Spleen (tissue), 11 donors: ENCODE results near the gene CRIP1. TPM values are rescaled to one million over a fixed set of nuclear protein-coding genes. Genes with fewer than 3 reads are reported as not detected.

ENCODE experiments used
- DNase-seq: peaks from one replicate; pipeline ENCODE4 v3.0.0-alpha.2; 2020
- H3K27ac ChIP-seq, 8 donors: fragments of 200-600 bp; sonication (generic) in 7 of 8; 1 replicate in 4 of 8; 2 replicates in 4 of 8; pipeline versions ENCODE4 v1.5.0 to v1.8.0; 2016 to 2021; ENCODE audit warnings: inconsistent platforms in 4 of 8, mild to moderate bottlenecking in 4 of 8, moderate library complexity in 1 of 8
- H3K27me3 ChIP-seq, 7 donors: fragments of 200-600 bp; sonication (generic) in 6 of 7; replicated peaks in 1 of 7; 1 replicate in 4 of 7; 2 replicates in 3 of 7; pipeline versions ENCODE4 v1.5.0 to v1.8.0; 2016 to 2021; ENCODE audit warnings: inconsistent platforms in 3 of 7, mild to moderate bottlenecking in 1 of 7
- H3K36me3 ChIP-seq, 6 donors: fragments of 200-600 bp; sonication (generic) in 5 of 6; 1 replicate in 4 of 6; 2 replicates in 2 of 6; pipeline versions ENCODE4 v1.5.0 to v1.8.0; 2016 to 2021; ENCODE audit warnings: inconsistent platforms in 2 of 6
- H3K4me1 ChIP-seq, 6 donors: fragments of 200-600 bp; sonication (generic) in 5 of 6; 1 replicate in 3 of 6; 2 replicates in 3 of 6; pipeline versions ENCODE4 v1.5.0 to v1.8.0; 2016 to 2021; ENCODE audit warnings: inconsistent platforms in 3 of 6
- H3K4me3 ChIP-seq, 8 donors: fragments of 200-600 bp; sonication (generic) in 7 of 8; 1 replicate in 4 of 8; 2 replicates in 4 of 8; pipeline versions ENCODE4 v1.5.0 to v1.8.0; 2016 to 2021; ENCODE audit warnings: inconsistent platforms in 4 of 8, mild to moderate bottlenecking in 4 of 8, moderate library complexity in 2 of 8
- H3K9me3 ChIP-seq, 8 donors: fragments of 200-600 bp; sonication (generic) in 7 of 8; 1 replicate in 4 of 8; 2 replicates in 4 of 8; pipeline versions ENCODE4 v1.5.0 to v1.8.0; 2016 to 2021; ENCODE audit warnings: inconsistent platforms in 4 of 8
- CTCF ChIP-seq, 11 experiments: fragments of 200-600 bp in 7 of 11; fragments of 450-650 bp in 4 of 11; sonication (generic) in 4 of 11; IDR thresholded peaks in 8 of 11; conservative IDR thresholded peaks in 3 of 11; 1 replicate in 7 of 11; 2 replicates in 4 of 11; pipeline versions ENCODE4 v1.4.0 to v1.8.0; 2016 to 2021; ENCODE audit warnings: antibody characterized with exemption in 11 of 11, inconsistent platforms in 4 of 11, mild to moderate bottlenecking in 1 of 11
- POLR2A ChIP-seq, 3 donors: fragments of 450-650 bp; IDR thresholded peaks; one replicate each; pipeline ENCODE4 v1.5.1; 2017; ENCODE audit warnings: antibody characterized with exemption in 3 of 3, mild to moderate bottlenecking in 1 of 3
- POLR2AphosphoS5 ChIP-seq, 3 donors: sonication (generic); formaldehyde crosslinking; IDR thresholded peaks; one replicate each; pipeline ENCODE4 v1.5.1; 2017; ENCODE audit warnings: antibody characterized with exemption in 3 of 3
- WGBS, 5 donors: extraction: QIAGEN DNeasy Blood & Tissue Kit in 3 of 5; methylation state at CpG; one replicate each; pipeline versions ENCODE4 v1.1.5 to v1.1.7; 2013 to 2018; 5-methylcytosine and 5-hydroxymethylcytosine counted together
- intact Hi-C: fragments of 100-400 bp; cut with DNase I; formaldehyde crosslinking; loops from one replicate; pipeline ENCODE4 v1.15.0; 2023; ENCODE audit warnings: low total_unique reads
- polyA plus RNA-seq, 3 donors: library from polyadenylated mRNA; stranded (reverse); fragments of 200-250 nt; gene quantifications; one replicate each; pipeline ENCODE4 v1.2.1, GENCODE V29; 2013
- total RNA-seq, 7 donors: library from RNA; depleted of rRNA in 3 of 7; stranded (reverse); fragments of >200 nt in 3 of 7; fragmentation: NEBNext Ultra II Directional in 4 of 7; extraction: Animal tissue kit (Norgen Biotek cat#: 25700) in 4 of 7; gene quantifications; one replicate each; pipeline versions ENCODE4 v1.1.0 to v1.2.1, GENCODE V29; 2016 to 2021
- donor health status: healthy with polysubstance abuse.
- donor health status: DM: no; HTN: no; CAD: no; lungs with moderate emphysema.
- donor health status: DM: no; HTN: no; CAD: no.
- donor health status: Bipolar disorder and iron deficiency.
- donor health status: healthy.
- donor health status: DM: no; HTN: no; CAD: no.
- donor health status: DM: yes; HTN: yes; CAD: no.

Gene CRIP1
- total and polyA plus RNA-seq, 10 donors, result 20.5 to 349 (median 65.3) TPM

- intact Hi-C loops, result no loop called here
- no peak for DNase-seq
- Histone ChIP-seq H3K4me1 (peaks cover 32 to 95% (median 77%) of the 10 kb centered on the region in 6 donors), H3K27me3 (peaks cover 0 to 85% (median 44%) of the 10 kb centered on the region in 7 donors), H3K27ac (peak overlapping the region; percentile 72 to 95 (median 89)), H3K36me3 (peaks cover 0 to 21% (median 5%) of the 10 kb centered on the region in 6 donors), H3K9me3 (no peaks in the 10 kb centered on the region), H3K4me3 (peak overlapping the region in 7 of 8 donors; percentile 66 to 89 (median 77))
- no peak for TF ChIP-seq POLR2A (IDR thresholded peaks at IDR 0.05)
- no peak for TF ChIP-seq CTCF (IDR thresholded peaks at IDR 0.05 in 8 of 11, conservative IDR thresholded peaks at IDR 0.05 in 3 of 11)
- TF ChIP-seq POLR2AphosphoS5 (IDR thresholded peaks at IDR 0.05), result no peak
- WGBS, 5 donors, result 39 to 63% (median 52%) methylated on average over 13 to 16 of the region's 16 CpGs
These were observed 9.6 kb upstream of the CRIP1 start for GRCh38 chr14:105476831-105477659.

- peak overlapping the region in 4 of 8 donors; percentile 8 to 89 (median 43) for H3K4me3 ChIP-seq
- H3K9me3 ChIP-seq, result no peaks in the 10 kb centered on the region
- DNase-seq, result peak; percentile 88
- WGBS, 5 donors, result 7 to 40% (median 34%) methylated on average over 29 to 56 of the region's 56 CpGs
- TF ChIP-seq POLR2A (IDR thresholded peaks at IDR 0.05) (no peak), POLR2AphosphoS5 (IDR thresholded peaks at IDR 0.05) (no peak), CTCF (IDR thresholded peaks at IDR 0.05 in 8 of 11, conservative IDR thresholded peaks at IDR 0.05 in 3 of 11) (no peak)
- intact Hi-C loops, result no loop called here
- peaks cover 39 to 95% (median 85%) of the 10 kb centered on the region in 6 donors for H3K4me1 ChIP-seq
- H3K36me3 ChIP-seq, result peaks cover 0 to 21% (median 5%) of the 10 kb centered on the region in 6 donors
- H3K27me3 ChIP-seq, result peaks cover 0 to 82% (median 44%) of the 10 kb centered on the region in 7 donors
- H3K27ac ChIP-seq, result peak overlapping the region in 6 of 8 donors; percentile 7 to 95 (median 90)
These were observed 8.9 kb upstream of the CRIP1 start for GRCh38 chr14:105477660-105478397.

GRCh38 chr14:105478398-105479251 lies 8.1 kb upstream of the CRIP1 start:
- Histone ChIP-seq H3K4me1 (peaks cover 35 to 95% (median 86%) of the 10 kb centered on the region in 6 donors), H3K9me3 (no peaks in the 10 kb centered on the region), H3K27ac (peak overlapping the region in 6 of 8 donors; percentile 7 to 95 (median 90)), H3K27me3 (peaks cover 0 to 74% (median 42%) of the 10 kb centered on the region in 7 donors), H3K36me3 (peaks cover 0 to 21% (median 5%) of the 10 kb centered on the region in 6 donors), H3K4me3 (peak overlapping the region in 4 of 8 donors; percentile 4 to 89 (median 10))
- TF ChIP-seq POLR2A (IDR thresholded peaks at IDR 0.05), result no peak
- no peak for TF ChIP-seq POLR2AphosphoS5 (IDR thresholded peaks at IDR 0.05)
- TF ChIP-seq CTCF (IDR thresholded peaks at IDR 0.05 in 8 of 11, conservative IDR thresholded peaks at IDR 0.05 in 3 of 11), result no peak
- intact Hi-C loops, result no loop called here
- 38 to 71% (median 50%) methylated on average over 7 to 81 of the region's 81 CpGs for WGBS, 5 donors
- DNase-seq, result no peak
